Spleen (tissue), 11 donors: ENCODE results near the gene BRCA1. TPM values are rescaled to one million over a fixed set of nuclear protein-coding genes. Genes with fewer than 3 reads are reported as not detected.
"Not testable (repeated sequence)": the region's sequence is repeated elsewhere in the genome, so short reads cannot be mapped to it uniquely, and the experiment has no call there.

ENCODE experiments used
- DNase-seq: peaks from one replicate; pipeline ENCODE4 v3.0.0-alpha.2; 2020
- H3K27ac ChIP-seq, 8 donors: fragments of 200-600 bp; sonication (generic) in 7 of 8; 1 replicate in 4 of 8; 2 replicates in 4 of 8; pipeline versions ENCODE4 v1.5.0 to v1.8.0; 2016 to 2021; ENCODE audit warnings: inconsistent platforms in 4 of 8, mild to moderate bottlenecking in 4 of 8, moderate library complexity in 1 of 8
- H3K27me3 ChIP-seq, 7 donors: fragments of 200-600 bp; sonication (generic) in 6 of 7; replicated peaks in 1 of 7; 1 replicate in 4 of 7; 2 replicates in 3 of 7; pipeline versions ENCODE4 v1.5.0 to v1.8.0; 2016 to 2021; ENCODE audit warnings: inconsistent platforms in 3 of 7, mild to moderate bottlenecking in 1 of 7
- H3K36me3 ChIP-seq, 6 donors: fragments of 200-600 bp; sonication (generic) in 5 of 6; 1 replicate in 4 of 6; 2 replicates in 2 of 6; pipeline versions ENCODE4 v1.5.0 to v1.8.0; 2016 to 2021; ENCODE audit warnings: inconsistent platforms in 2 of 6
- H3K4me1 ChIP-seq, 6 donors: fragments of 200-600 bp; sonication (generic) in 5 of 6; 1 replicate in 3 of 6; 2 replicates in 3 of 6; pipeline versions ENCODE4 v1.5.0 to v1.8.0; 2016 to 2021; ENCODE audit warnings: inconsistent platforms in 3 of 6
- H3K4me3 ChIP-seq, 8 donors: fragments of 200-600 bp; sonication (generic) in 7 of 8; 1 replicate in 4 of 8; 2 replicates in 4 of 8; pipeline versions ENCODE4 v1.5.0 to v1.8.0; 2016 to 2021; ENCODE audit warnings: inconsistent platforms in 4 of 8, mild to moderate bottlenecking in 4 of 8, moderate library complexity in 2 of 8
- H3K9me3 ChIP-seq, 8 donors: fragments of 200-600 bp; sonication (generic) in 7 of 8; 1 replicate in 4 of 8; 2 replicates in 4 of 8; pipeline versions ENCODE4 v1.5.0 to v1.8.0; 2016 to 2021; ENCODE audit warnings: inconsistent platforms in 4 of 8
- CTCF ChIP-seq, 11 experiments: fragments of 200-600 bp in 7 of 11; fragments of 450-650 bp in 4 of 11; sonication (generic) in 4 of 11; IDR thresholded peaks in 8 of 11; conservative IDR thresholded peaks in 3 of 11; 1 replicate in 7 of 11; 2 replicates in 4 of 11; pipeline versions ENCODE4 v1.4.0 to v1.8.0; 2016 to 2021; ENCODE audit warnings: antibody characterized with exemption in 11 of 11, inconsistent platforms in 4 of 11, mild to moderate bottlenecking in 1 of 11
- POLR2A ChIP-seq, 3 donors: fragments of 450-650 bp; IDR thresholded peaks; one replicate each; pipeline ENCODE4 v1.5.1; 2017; ENCODE audit warnings: antibody characterized with exemption in 3 of 3, mild to moderate bottlenecking in 1 of 3
- POLR2AphosphoS5 ChIP-seq, 3 donors: sonication (generic); formaldehyde crosslinking; IDR thresholded peaks; one replicate each; pipeline ENCODE4 v1.5.1; 2017; ENCODE audit warnings: antibody characterized with exemption in 3 of 3
- WGBS, 5 donors: extraction: QIAGEN DNeasy Blood & Tissue Kit in 3 of 5; methylation state at CpG; one replicate each; pipeline versions ENCODE4 v1.1.5 to v1.1.7; 2013 to 2018; 5-methylcytosine and 5-hydroxymethylcytosine counted together
- intact Hi-C: fragments of 100-400 bp; cut with DNase I; formaldehyde crosslinking; loops from one replicate; pipeline ENCODE4 v1.15.0; 2023; ENCODE audit warnings: low total_unique reads
- polyA plus RNA-seq, 3 donors: library from polyadenylated mRNA; stranded (reverse); fragments of 200-250 nt; gene quantifications; one replicate each; pipeline ENCODE4 v1.2.1, GENCODE V29; 2013
- total RNA-seq, 7 donors: library from RNA; depleted of rRNA in 3 of 7; stranded (reverse); fragments of >200 nt in 3 of 7; fragmentation: NEBNext Ultra II Directional in 4 of 7; extraction: Animal tissue kit (Norgen Biotek cat#: 25700) in 4 of 7; gene quantifications; one replicate each; pipeline versions ENCODE4 v1.1.0 to v1.2.1, GENCODE V29; 2016 to 2021
- donor health status: healthy with polysubstance abuse.
- donor health status: DM: no; HTN: no; CAD: no; lungs with moderate emphysema.
- donor health status: DM: no; HTN: no; CAD: no.
- donor health status: Bipolar disorder and iron deficiency.
- donor health status: healthy.
- donor health status: DM: no; HTN: no; CAD: no.
- donor health status: DM: yes; HTN: yes; CAD: no.

Gene BRCA1
- total and polyA plus RNA-seq, 10 donors = 1.3 to 13.6 (median 9.1) TPM

GRCh38 chr17:43062984-43063638 lies 62.1 kb downstream of the BRCA1 start:
- Histone ChIP-seq H3K36me3 (peaks cover 0 to 50% (median 0%) of the 10 kb centered on the region in 6 donors), H3K4me1 (no peaks in the 10 kb centered on the region), H3K27me3 (no peaks in the 10 kb centered on the region), H3K9me3 (no peaks in the 10 kb centered on the region), H3K27ac (no peak overlapping the region), H3K4me3 (no peak overlapping the region)
- intact Hi-C loops = no loop called here
- WGBS, 5 donors = 94 to 97% (median 96%) methylated on average over 10 of the region's 10 CpGs
- DNase-seq = no peak
- TF ChIP-seq CTCF (IDR thresholded peaks at IDR 0.05 in 8 of 11, conservative IDR thresholded peaks at IDR 0.05 in 3 of 11) = no peak
- no peak for TF ChIP-seq POLR2AphosphoS5 (IDR thresholded peaks at IDR 0.05)
- no peak for TF ChIP-seq POLR2A (IDR thresholded peaks at IDR 0.05)

- no peak for TF ChIP-seq CTCF (IDR thresholded peaks at IDR 0.05 in 8 of 11, conservative IDR thresholded peaks at IDR 0.05 in 3 of 11)
- TF ChIP-seq POLR2AphosphoS5 (IDR thresholded peaks at IDR 0.05) = no peak
- no peak for TF ChIP-seq POLR2A (IDR thresholded peaks at IDR 0.05)
Observed at GRCh38 chr17:43056051-43056450, 69.1 kb downstream of the BRCA1 start.

GRCh38 chr17:43053008-43053407 lies 72.2 kb downstream of the BRCA1 start:
- H3K9me3 ChIP-seq, intact Hi-C loops, DNase-seq, H3K27me3 ChIP-seq, H3K27ac ChIP-seq, H3K4me1 ChIP-seq, H3K4me3 ChIP-seq: not testable (repeated sequence)
- peaks cover 0 to 89% (median 0%) of the 10 kb centered on the region in 6 donors for H3K36me3 ChIP-seq
- 95 to 100% (median 97%) methylated on average over 7 of the region's 7 CpGs for WGBS, 5 donors

More at GRCh38 chr17:43056051-43056450, 69.1 kb downstream of the BRCA1 start:
- H3K36me3 ChIP-seq = peaks cover 0 to 69% (median 0%) of the 10 kb centered on the region in 6 donors
- H3K27me3 ChIP-seq = no peaks in the 10 kb centered on the region
- 93 to 99% (median 98%) methylated on average over 7 of the region's 7 CpGs for WGBS, 5 donors
- no peak for DNase-seq
- H3K4me3 ChIP-seq = no peak overlapping the region
- H3K27ac ChIP-seq = no peak overlapping the region
- intact Hi-C loops = no loop called here
- H3K9me3 ChIP-seq = no peaks in the 10 kb centered on the region
- H3K4me1 ChIP-seq = no peaks in the 10 kb centered on the region

GRCh38 chr17:43051969-43052368 lies 73.2 kb downstream of the BRCA1 start:
- H3K4me3 ChIP-seq = no peak overlapping the region
- DNase-seq = no peak
- TF ChIP-seq POLR2A (IDR thresholded peaks at IDR 0.05) = no peak
- no peak for TF ChIP-seq CTCF (IDR thresholded peaks at IDR 0.05 in 8 of 11, conservative IDR thresholded peaks at IDR 0.05 in 3 of 11)
- no peak for TF ChIP-seq POLR2AphosphoS5 (IDR thresholded peaks at IDR 0.05)
- H3K4me1 ChIP-seq = no peaks in the 10 kb centered on the region
- no peak overlapping the region for H3K27ac ChIP-seq
- no peaks in the 10 kb centered on the region for H3K27me3 ChIP-seq
- H3K9me3 ChIP-seq = no peaks in the 10 kb centered on the region
- H3K36me3 ChIP-seq = peaks cover 0 to 96% (median 0%) of the 10 kb centered on the region in 6 donors
- WGBS, 5 donors = 89 to 100% (median 94%) methylated on average over 1 of the region's 1 CpG
- intact Hi-C loops = no loop called here
